ENCODE data around the gene ZNF576.

GRCh38 chr19:43564800-43565199 lies 31.6 kb upstream of the ZNF576 start:
- TF ChIP-seq CTCF (IDR thresholded peaks at IDR 0.05; ENCODE audit: low read depth, low read length) (no peak), POLR2A (IDR thresholded peaks at IDR 0.05; ENCODE audit: extremely low read depth, insufficient read length) (no peak)

Measured in NB4 (cell line).